Subcutaneous adipose tissue (tissue), 4 donors: ENCODE results near the gene DDR1. TPM values are rescaled to one million over a fixed set of nuclear protein-coding genes. Genes with fewer than 3 reads are reported as not detected.

Experiments used
- total RNA-seq, 4 donors: library from RNA; depleted of rRNA; stranded (reverse); fragments of >200 nt; gene quantifications; one replicate each; pipeline ENCODE4 v1.1.0, GENCODE V29; 2016
- TF ChIP-seq, protein P1 (sequence below): fragments of 450-650 bp; IDR thresholded peaks from one replicate; pipeline ENCODE4 v1.5.1; 2016; ENCODE audit warnings: low read depth, mild to moderate bottlenecking, control low read depth, antibody characterized with exemption, moderate library complexity

The DDR1 gene
- total RNA-seq, 4 donors from 2014 or later: 14.3 to 62.0 (median 27.8) TPM

DNA sequence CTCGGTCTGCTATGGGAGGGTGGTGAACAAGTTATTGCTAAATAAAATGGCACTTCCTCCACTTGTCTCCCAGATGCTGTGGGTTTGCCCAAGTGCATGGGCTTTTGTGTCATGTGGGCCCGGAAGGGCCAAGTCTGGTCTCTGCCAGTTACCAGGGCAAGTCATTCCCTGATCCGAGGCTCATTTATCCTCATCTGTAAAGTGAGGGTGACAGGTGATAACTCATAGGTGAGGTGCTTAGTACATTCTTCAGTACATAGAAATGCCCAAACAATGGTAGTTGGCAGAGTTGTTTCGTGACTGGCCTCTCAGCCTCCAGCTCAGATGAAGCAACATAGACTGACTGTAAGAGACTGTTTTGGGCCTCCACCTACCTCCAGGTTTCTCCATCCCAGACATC lies 54.4 kb downstream of the DDR1 start:
- TF ChIP-seq, protein P1, sequence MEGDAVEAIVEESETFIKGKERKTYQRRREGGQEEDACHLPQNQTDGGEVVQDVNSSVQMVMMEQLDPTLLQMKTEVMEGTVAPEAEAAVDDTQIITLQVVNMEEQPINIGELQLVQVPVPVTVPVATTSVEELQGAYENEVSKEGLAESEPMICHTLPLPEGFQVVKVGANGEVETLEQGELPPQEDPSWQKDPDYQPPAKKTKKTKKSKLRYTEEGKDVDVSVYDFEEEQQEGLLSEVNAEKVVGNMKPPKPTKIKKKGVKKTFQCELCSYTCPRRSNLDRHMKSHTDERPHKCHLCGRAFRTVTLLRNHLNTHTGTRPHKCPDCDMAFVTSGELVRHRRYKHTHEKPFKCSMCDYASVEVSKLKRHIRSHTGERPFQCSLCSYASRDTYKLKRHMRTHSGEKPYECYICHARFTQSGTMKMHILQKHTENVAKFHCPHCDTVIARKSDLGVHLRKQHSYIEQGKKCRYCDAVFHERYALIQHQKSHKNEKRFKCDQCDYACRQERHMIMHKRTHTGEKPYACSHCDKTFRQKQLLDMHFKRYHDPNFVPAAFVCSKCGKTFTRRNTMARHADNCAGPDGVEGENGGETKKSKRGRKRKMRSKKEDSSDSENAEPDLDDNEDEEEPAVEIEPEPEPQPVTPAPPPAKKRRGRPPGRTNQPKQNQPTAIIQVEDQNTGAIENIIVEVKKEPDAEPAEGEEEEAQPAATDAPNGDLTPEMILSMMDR: no peak

DNA sequence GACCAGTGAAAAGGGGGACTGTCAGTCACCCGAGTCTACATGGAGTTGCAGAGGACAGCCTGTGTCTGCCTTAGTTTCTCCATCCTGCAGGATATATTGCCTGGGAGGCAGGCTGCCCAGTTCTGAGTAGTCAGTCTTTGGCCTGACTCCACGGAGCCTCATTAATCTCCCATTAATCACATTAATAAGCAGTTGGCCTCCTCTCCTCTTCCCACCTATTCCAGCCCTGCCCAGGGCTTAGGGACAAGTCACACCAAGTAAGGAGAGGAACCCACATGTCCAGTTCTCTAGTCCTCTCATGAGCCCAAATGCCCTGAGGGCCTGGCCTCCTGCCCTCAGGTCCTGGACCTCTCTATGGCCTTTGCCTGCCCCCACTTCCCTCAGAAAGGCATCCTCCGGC lies 55.2 kb downstream of the DDR1 start:
- TF ChIP-seq, protein P1: no peak

DNA sequence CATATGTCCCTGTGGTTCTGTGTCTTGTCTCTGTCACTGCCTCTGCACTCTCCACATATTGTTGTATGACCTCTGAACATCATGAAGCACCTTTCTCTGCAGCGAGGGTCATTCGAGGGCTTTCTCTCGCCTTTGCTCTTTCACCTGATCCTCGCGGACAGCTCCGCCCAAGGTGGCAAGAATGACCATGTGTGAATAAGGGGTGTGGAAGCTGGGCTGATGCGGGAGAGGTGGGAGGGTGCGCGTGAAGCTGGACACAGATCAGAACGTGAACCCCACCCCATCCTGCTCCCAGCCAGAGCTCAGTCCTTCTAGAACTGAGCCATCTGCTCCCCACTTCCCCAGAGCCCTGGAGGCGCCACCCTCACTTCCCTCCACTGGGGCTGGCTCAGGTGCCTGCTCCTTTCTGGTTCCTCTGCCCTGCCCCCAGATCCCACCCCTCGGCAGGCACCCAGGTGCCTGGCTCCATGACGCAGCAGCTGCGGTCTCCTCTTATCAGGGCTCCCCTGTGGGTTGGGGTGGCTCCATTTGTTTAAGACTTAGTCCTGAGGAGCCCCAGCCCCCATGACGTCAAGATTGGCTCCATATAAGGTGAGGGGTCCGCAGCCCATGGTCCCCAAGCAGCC lies 56.2 kb downstream of the DDR1 start, which contains the start of gene MUCL3:
Gene MUCL3 (plus strand): TSS at position 613 of the 626 bp plus-strand sequence. CDS start 27 bp downstream, outside the sequence.
- TF ChIP-seq, protein P1: no peak

DNA sequence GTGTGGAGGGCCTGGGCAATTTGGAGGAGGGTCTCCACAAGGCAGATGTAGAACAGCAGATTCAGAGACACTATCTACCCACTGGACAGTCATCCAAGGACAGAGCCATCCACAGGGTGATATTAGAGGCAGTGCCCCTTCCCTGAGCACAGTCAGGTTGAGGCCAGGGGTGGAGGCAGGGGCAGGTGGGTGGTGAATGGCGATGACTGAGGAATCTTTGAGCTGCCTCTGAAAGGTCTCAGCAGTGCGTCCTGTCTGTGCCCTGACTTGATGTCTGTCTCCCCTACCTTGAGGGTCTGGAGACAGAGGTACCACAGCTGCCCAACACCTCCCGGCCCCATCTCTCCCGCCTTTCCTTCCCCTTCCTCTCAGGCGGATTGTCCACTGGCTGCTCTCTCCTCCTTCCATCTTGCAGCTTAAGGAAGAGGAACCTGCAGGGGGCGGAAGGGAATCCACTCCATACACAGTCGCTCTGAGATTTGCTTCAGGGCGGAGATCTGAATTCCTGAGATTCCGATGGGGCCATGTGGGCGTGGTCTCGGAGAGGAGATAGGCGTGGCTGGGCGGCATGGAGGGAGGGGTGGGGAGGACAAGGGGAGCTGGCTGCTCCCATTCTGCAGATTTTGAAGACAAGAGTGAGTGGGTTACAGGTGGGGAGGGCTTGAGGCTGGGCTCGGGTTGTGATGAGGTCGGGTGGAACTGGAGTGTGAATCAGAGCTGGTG lies 58.2 kb downstream of the DDR1 start:
- TF ChIP-seq, protein P1: no peak

DNA sequence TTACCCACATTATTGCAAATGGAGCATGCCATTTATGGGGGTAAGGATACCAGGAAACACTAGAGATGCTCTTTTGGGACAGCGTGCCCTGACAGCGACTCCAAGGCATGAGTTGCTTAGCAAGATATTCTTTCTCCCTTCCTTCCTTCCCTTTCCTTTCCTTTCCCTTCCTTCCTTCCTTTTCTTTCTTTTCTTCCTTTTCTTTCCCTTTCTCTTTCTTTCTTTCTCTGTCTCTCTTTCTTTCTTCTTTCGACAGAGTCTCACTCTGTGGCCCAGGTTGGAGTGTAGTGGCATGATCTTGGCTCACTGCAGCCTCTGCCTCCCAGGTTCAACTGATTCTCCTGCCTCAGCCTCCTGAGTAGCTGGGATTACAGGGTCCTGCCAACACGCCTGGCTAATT lies 59.7 kb downstream of the DDR1 start:
- TF ChIP-seq, protein P1: no peak

DNA sequence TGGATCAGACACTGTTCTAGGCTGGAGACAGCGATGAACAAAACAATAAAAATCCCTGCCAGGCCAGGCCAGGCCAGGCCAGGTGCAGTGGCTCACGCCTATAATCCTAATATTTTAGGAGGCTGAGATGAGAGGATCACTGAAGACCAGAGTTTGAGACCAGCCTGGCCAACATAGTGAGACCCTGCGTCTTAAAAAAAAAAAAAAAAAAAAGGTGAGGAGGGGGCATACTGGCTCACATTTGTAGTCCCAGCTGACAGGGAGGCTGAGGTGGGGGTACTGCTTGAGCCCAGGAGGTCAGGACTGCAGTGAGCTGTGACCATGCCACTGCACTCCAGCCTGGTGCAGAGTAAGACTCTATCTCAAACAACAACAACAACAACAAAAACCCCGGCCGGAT lies 61.0 kb downstream of the DDR1 start:
- TF ChIP-seq, protein P1: no peak

DNA sequence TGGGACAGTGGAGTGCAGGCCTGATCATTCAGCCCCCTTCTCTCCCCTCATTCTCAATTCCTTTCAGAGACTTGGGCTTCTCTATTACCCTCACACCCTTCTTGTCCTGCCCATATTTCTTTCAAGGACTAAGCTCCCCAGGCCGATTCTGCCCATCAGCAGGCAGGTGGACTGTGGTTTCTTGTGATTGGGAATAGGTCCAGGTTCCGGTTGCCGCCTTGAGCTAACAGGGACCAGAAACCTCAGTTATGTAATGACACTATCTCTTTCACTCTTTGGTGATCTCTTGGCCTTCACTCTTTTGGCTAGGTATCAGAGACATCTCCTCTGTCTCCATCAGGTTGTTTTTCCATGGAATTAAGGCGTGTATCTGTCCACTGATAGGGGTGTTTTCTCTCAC lies 62.9 kb downstream of the DDR1 start:
- TF ChIP-seq, protein P1: no peak
